PFSK-1 (cell line): ENCODE data around the gene COQ8B.

Source experiments
- POLR2AphosphoS5 ChIP-seq: IDR thresholded peaks from 2 replicates; pipeline ENCODE4 v1.6.1; 2012; ENCODE audit warnings: low read depth, mild to moderate bottlenecking, control low read depth, low read length, moderate library complexity
- REST ChIP-seq, 2 experiments: IDR thresholded peaks; 2 replicates each; pipeline versions ENCODE4 v1.6.1 to v1.8.0; 2011 to 2012; ENCODE audit warnings: low read depth in 2 of 2, low read length in 2 of 2, control low read depth in 1 of 2, inconsistent platforms in 1 of 2, mild to moderate bottlenecking in 1 of 2, moderate library complexity in 1 of 2; ENCODE audit not compliant: insufficient read depth in 1 of 2
- SIN3A ChIP-seq: IDR thresholded peaks from 2 replicates; pipeline ENCODE4 v1.6.1; 2012; ENCODE audit warnings: mild to moderate bottlenecking, low read length, moderate library complexity, borderline replicate concordance; ENCODE audit not compliant: insufficient read depth
- TAF1 ChIP-seq: IDR thresholded peaks from 2 replicates; pipeline ENCODE4 v1.6.1; 2012; ENCODE audit warnings: low read length, control low read depth, borderline replicate concordance; ENCODE audit not compliant: insufficient read depth

GRCh38 chr19:40673397-40673796 is 43.3 kb downstream of the COQ8B start:
- TF ChIP-seq SIN3A = no peak
- TF ChIP-seq REST (IDR thresholded peaks at IDR 0.05; ENCODE audit: insufficient read depth in 1 of 2, low read depth in 2 of 2, low read length in 2 of 2) = no peak
- TF ChIP-seq TAF1 = no peak
- TF ChIP-seq POLR2AphosphoS5 = no peak
